Superior temporal gyrus (tissue), 1 donor: ENCODE results near the gene HAO2.
"Not testable (repeated sequence)": the region's sequence is repeated elsewhere in the genome, so short reads cannot be mapped to it uniquely, and the experiment has no call there.

ENCODE experiments used
- DNase-seq: peaks from one replicate; pipeline ENCODE4 v3.0.0-alpha.2; 2016; ENCODE audit errors: extremely low spot score

The HAO2 gene

DNA sequence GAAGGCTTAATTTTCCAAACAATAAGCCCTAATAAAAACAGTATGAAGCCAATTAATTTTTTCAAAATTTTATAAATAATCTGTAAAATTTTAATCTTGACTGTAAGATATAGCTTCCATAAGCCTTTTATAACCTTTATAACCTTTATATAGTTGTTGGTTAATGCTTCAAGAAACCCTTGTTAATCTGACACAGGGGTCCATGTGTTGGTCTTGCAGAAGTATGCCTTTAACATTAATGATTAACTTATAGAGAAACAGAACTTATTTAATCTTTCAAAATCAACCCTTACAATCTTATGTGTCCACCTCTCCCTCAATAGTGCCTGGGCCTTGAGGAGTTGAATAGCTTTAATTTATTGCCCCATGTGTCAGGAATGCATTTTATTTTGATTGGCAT is 23.2 kb upstream of the HAO2 start:
- DNase-seq: no peak

DNA sequence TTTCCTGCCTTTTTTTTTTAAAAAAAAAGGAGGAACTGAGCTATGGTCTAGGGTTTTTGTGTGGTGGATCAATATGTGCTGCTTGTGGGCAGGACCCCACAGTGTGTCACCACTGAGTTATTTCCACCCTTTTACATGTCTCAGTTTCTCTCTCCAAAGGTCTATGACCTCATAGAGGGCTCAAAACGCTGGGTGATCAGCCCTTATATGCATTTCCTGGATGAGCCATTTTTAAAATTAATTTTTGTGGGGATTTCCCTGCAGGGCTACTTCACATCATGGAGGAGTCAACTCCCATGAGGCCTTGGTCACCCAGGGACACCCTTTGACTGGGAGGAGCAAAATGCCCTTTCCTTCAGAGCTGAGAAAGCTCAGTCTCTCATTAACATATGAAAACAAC is 20.7 kb upstream of the HAO2 start:
- DNase-seq: no peak

DNA sequence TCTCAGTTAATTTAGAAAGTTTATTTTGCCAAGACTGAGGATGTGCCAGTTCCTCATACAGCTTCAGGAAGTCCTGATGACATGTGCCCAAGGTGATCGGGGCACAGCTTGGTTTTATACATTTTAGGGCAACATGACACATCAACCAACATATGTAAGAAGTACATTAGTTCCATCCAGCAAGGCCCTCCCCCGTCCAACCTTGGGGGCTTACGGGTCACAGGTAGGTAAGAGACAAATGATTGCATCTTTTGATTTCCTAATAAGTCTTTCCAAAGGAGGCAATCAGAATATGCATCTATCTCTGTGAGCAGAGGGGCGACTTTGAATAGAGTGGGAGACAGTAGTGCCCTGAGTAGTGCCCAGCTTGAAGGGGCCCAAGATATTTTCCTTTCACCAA is 19.6 kb upstream of the HAO2 start:
- no peak for DNase-seq

DNA sequence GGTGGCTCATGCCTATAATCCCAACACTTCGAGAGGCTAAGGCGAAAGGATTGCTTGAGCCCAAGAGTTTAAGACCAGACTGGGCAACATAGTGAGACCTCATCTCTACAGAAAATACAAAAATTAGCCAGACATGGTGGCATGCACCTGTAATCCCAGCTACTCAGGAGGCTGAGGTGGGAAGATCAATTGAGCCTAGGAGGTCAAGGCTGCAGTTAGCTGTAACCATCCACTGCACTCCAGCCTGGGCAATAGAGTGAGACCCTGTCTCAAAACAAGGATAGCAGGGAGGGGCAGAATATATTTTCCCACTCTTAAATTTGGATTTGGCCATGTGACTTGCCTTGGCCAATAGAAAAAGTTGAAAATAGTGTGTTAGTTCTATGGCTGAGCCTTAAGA is 17.7 kb upstream of the HAO2 start:
- DNase-seq: not testable (repeated sequence)

DNA sequence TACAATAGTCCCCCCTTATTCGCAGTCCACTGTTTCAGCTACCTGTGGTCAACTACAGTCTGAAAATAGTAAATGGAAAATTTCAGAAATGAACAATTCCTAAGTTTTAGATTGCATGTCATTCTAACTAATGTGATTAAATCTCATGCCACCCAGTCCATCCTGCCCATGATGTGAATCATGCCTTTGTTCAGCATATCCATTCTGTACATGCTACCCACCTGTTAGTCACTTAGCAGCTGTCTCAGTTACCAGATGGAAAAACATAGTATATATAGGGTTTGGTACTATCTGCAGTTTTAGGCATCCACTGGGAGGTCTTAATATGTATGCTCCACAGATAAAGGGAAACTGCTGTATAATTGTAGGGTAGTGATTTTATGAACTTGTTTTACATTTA is 16.6 kb upstream of the HAO2 start:
- DNase-seq: no peak

DNA sequence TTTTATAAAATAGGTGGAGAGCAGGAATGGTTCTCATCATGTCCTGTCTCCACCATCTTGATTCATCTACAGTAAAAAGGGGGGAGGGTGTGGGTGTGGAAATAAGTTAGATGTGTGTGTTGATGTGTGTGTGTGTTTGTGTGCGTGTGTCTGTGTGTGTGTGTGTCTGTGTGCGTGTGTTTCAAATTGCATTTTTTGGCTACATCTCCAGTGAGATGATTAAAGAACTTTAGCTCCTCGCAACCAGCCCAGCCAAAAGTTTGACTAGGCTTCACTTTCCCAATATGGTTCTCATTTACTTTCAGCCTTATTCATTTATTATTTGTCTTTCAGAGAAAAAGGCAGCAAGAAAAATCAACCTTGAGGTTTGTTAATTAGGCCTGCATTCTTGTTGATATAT is 14.7 kb upstream of the HAO2 start:
- DNase-seq: no peak

DNA sequence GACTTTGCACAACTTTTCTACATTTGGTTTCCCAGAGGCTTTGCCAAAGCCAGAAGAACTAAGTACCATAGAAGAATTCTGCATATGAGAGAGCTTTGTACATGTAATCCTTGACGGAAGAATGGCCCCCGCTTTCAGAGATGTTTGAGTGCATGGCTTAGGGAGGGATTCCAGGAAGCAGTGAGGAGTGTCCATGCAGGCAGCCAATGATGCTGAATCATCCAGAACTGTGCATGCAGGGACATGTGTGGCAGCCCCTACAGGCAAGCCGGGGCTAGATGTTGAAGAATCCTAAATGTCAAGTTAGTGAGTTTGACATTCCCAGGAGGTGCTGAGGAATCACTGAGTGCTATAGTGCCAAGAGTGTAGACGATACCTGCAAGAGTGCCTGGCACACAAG is 9.9 kb upstream of the HAO2 start:
- no peak for DNase-seq

DNA sequence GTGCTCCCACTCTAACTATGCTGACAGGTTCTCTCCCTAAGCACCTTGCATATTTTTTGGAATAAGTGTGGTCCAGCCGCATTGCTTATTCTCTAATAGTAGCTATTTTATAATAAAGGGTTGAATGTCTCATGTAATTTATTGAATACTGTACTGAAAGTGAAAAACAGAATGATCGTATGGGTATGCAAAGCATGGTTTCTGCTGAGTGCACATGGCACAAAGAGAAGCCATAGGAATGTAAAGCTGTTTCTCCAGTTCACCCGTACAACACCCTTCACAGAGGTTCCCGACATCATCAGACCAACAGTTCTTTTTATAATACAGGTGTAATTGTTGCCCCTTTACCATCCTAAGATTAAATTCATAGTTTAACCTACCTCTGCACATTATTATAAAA is 8.9 kb upstream of the HAO2 start:
- DNase-seq: no peak

DNA sequence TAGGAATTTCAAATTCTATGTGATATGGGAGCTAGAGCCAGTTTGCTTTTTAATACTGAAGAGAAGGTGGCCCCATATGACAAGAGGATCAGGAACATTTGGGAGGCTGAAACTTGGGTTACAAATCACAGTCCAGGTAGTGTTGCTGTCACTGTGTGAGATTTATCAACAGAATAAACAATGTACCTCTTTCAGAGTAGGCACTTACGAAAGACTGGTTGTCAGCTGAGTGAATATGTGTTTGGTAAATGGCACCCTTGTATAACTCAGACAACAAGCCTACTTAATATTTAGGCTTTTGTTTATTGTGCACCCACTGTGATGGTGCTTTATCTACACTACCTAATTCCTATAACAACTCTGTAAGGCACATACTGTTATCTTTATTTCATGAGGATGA is 7.4 kb upstream of the HAO2 start:
- DNase-seq: no peak

DNA sequence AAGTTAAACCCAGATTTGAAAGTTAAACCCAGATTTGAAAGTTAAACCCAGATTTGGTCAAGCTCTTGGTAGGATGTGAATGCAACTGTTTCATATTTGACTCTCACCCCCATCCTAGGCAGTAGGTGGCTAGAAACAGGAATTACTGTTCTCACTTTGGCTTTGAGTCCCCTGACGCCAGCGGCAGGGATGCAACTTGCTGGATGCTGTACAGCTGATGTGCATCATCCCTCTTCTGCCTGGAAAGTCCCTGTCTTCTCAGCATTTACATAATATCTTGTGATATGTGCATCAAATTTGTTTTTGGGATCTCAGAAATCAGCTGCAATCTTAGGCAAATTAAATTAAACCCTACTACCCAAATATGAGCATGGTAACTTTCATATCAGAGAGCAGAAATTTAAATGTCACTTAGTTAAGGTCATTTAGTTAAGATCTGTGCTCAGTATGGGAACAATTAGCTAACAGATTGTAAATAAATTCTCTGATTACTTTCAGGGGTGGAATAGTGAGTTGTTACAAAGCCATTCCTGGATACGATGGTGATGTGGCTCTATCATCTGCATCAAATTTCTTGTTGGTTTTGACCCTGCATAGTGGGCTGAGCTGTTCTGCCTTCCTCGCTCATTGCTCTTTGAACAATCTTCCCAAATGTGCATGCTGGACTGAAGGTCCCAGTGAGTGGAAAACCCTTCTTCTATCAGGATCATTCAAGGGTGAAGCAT is 6.8 kb upstream of the HAO2 start:
- DNase-seq: no peak

DNA sequence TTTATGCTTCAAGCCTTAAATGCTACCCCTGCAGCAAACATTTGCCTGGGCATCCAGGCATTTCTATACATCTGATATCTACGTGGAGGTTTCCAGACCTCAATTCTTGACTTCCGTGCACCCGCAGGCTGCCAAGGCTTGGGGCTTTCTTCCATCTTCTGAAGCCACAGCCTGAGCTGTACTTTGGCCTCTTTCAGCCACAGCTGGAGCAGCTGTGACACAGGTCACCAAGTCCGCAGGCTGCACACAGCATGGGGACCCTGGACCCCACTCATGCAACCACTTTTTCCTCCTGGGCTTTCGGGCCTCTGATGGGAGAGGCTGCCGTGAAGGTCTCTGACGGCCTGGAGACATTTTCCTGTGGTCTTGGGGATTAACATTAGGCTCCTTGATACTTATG is 5.4 kb upstream of the HAO2 start:
- no peak for DNase-seq

DNA sequence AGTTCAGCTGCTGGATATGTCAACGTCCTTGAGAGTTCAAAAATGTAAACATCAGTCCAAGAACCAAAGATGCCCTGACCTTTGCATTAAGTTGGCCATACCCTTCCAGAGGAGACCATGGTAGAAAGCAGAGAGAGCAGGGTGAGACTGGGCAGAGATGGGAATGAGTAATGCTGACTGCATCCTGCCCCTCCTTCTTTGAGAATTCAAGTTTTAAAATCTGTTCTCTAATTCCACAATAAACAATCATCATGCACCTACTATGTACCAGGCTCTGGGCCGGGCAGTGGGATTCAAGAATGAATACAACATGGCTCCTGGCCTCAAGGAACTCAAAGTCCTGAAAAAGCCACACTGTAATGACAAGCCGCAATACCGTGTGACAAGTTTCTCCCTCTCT is 3.9 kb upstream of the HAO2 start:
- no peak for DNase-seq

DNA sequence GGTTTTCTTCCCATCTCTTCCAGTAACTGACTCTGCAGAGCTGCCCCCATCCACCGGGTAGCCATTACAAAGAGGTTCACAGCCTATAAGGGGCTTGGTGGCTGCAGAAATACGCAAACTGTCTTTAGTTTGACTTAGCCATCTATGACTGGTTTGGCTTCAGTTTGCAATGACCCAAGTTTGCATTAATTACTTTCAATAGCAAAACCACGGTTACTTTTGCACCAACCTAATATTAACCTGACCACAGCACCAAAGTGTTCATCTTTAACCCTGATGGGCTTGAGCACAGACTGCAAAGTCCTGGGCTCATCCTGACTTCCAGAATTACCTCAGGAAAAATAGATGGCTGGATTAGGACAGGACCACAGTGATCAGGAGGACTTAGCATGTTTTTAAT is 2.2 kb upstream of the HAO2 start:
- no peak for DNase-seq

DNA sequence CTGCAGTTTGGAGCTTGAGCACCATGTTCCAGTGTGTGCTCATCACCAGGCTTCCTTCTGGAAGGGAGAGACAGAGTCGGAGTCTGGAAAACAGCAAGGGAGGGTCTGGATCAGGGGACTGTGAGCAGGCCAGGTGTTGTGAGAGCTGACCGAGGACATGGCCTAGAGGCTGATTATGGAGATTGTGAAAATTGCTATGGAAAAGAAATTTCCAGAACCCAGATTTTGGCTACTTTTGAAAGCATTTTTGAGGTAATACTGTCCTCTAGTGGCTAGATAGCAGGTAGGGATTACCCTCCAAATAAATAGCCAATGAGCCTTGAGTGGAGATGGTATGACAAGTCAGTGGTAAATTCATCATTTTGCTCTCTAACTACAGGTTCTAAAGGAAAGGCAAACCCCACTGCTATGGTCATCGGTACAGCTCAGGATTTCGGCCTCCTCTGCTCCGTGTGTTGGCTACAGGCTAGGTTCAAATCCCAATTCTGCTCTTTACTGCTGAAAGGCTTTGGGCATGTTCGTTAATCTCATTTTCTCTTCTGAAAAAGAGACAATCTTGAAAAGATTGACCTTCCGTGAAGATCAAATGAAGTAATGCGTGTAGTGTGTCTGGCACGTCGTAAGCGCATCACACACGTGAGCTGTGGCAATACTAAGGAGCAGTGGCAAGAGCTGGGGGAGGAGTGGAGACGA is 1.0 kb upstream of the HAO2 start:
- DNase-seq: peak; percentile 44

DNA sequence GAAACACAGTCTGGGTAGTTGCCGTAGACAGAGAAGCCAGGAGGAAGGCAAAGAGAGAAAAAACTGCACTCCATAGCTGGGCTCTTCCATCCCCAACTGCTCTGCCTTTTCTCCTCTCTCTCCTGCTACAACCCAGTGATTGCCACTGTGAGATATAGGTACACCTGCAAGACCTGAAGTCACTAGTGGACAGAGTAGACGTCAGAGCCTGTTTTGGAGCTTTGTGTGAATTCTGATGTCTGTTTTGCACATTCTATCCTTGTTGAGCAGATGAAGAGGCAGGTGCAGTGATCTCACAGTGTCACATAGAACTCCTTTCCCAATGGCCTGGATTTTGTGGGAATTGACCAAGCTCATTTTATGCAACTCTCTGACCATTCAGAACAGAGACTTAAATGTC is 2.2 kb downstream of the HAO2 start:
- no peak for DNase-seq

DNA sequence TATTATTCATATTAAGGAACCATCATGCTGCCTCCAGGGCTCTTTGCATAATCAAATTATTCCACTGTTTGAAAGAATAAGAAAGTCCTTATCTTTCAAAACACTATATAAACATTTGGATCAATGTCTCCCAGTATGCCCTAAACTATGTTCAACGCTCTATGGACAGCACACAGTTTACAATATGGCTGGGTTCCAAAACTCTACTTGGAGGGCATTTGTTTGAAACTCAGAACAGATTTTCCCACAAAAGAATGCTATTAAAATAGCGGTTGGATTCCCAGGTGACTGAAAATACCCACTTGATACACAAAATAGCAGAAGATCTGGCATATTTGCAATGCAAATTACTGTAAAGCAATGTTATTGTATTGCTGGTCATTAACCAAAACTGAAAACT is 3.2 kb downstream of the HAO2 start:
- DNase-seq: no peak

DNA sequence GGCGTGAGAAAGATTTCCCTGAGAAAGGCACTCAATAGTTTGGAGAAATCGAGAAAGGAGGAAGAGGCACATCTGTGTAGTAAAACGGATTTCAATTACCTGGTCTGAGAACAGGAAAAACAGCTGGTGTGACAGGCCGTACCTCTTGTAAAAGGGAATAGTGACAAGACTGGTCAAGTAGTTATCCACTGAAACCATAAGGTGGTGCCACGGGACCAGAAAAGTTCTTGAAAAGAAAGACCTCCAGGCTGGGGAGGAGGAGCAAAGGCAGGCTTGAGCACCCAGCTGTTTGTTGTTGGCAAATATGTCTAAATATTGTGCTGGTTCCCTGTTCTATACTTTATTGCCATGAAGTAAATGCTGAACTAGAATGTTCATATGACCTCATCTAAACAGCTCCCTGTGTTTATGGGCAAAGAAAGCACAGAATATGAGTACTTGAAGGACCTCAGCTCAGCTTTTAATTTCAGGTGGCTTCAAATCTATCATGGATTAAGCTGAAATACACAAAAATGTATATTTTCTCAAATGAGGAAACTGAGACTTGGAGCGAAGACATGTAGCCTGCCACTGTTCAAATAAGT is 4.0 kb downstream of the HAO2 start:
- no peak for DNase-seq

DNA sequence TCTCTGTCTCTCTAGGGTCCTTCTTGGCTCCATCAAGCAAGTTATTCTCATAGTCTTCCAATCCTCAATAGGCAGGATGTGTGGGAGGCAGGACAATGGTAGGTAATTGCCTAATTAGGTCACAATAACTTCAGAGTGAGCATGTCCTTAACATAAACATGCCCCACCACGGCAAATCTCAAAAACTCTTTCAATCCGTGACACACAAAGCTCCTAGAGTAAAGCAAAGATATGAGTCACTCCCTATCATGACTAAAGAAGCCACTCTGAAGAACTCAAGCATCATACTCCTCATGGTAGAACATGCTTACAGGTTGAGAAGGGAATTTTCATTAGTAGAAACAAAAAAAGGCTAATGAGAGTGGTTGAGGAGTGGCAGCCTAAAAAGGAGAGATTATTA is 4.9 kb downstream of the HAO2 start:
- DNase-seq: no peak

DNA sequence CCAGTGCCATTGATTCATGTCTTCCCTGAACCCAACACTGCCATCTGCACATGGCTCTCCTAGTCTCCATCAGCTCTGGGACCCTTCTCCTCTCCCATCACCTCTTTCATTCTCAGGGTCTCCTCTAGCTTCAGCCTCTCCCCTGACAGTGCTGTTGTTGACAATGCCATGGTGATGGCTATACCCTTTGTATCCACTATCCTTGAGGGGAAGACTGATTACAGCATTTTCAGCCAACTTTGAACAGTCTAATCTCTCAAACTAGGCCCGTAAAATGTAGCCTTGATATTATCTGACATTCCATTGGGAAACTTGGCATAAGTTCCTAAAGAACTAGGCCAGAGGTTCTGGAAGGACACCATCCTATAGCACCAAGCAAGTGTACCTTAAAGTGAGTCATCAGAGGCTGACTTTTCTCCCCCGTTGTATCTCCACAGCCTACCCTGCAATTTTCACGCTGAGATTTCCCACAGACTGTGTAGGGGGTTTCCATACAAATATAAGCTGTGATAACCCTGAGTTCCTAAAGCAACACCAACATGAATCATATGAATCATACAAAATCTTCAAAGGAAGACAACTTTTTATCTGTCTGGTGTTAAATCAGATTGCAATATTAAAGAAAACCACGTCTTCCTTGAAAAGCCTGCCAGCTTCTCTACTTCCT is 5.8 kb downstream of the HAO2 start:
- DNase-seq: no peak

DNA sequence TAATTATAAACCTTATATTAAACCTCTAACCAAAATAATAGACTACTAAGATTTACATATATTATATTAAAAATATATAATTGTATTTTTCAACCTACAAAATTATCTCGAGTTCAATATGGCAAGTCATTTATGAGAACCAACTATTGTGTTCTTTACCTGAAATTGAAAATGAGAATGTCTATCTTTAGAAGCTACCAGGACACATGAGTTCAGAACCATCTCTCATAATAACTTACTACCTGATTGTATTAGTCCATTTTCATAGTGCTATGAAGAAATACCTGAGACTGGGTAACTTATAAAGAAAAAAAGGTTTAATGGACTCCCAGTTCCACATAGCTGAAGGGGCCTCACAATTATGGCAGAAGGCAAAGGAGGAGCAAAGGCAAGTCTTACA is 6.8 kb downstream of the HAO2 start:
- DNase-seq: no peak

DNA sequence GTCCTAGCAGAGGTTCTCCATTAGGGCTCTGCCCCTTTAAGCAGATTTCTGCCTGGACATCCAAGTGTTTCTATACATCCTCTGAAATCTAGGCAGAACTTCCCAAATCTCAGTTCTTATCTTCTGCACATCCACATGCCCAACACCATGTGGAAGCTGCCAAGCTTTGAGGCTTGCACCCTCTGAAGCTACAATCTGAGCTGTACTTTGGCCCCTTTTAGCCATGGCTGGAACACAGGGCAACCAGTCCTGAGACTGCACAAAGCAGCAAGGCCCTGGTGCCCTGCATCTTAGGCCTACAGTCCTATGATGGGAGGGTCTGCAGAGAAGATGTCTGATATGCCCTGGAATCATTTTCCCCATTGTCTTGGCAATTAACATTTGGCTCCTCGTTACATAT is 8.0 kb downstream of the HAO2 start:
- DNase-seq: no peak

DNA sequence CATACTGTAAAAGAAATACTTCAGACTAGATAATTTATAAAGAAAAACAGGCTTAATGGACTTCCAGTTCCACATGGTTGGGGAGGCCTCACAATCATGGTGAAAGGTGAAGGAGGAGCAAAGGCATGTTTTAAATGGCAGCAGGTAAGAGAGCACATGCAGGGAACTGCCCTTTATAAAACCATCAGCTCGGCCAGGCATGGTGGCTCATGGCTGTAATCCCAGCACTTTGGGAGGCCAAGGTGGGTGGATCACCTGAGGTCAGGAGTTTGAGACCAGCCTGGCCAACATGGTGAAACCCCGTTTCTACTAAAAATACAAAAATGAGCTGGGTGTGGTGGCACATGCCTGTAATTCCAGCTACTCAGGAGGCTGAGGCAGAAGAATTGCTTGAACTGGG is 9.0 kb downstream of the HAO2 start:
- DNase-seq: not testable (repeated sequence)

DNA sequence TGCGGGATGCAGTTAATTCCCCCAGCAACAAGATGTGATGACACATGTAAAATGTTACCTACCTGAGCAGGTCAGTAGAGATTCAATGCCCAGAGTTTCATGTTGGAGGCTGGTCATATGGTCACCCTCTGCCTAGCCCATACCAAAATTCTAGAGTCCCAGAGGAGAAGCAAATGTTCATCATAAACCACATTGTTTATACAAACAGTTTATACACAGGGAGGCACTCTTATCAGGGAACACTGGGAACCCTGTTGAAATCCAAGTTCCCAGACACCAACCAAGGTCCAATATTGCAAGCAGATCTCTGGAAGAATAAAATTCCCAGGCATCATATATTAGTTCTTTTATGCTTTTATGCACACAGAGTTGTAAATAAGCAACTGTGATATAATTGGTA is 10.5 kb downstream of the HAO2 start:
- no peak for DNase-seq
